HG02798 (cell line): ENCODE data around the gene CYB5R2.

Source experiments
- ATAC-seq: cut with Tn5 transposase; IDR thresholded peaks from one replicate; pipeline ENCODE4 v1.9.1; 2021; ENCODE audit warnings: mild to moderate bottlenecking; ENCODE audit not compliant: unreplicated experiment, poor library complexity

CYB5R2 gene

DNA sequence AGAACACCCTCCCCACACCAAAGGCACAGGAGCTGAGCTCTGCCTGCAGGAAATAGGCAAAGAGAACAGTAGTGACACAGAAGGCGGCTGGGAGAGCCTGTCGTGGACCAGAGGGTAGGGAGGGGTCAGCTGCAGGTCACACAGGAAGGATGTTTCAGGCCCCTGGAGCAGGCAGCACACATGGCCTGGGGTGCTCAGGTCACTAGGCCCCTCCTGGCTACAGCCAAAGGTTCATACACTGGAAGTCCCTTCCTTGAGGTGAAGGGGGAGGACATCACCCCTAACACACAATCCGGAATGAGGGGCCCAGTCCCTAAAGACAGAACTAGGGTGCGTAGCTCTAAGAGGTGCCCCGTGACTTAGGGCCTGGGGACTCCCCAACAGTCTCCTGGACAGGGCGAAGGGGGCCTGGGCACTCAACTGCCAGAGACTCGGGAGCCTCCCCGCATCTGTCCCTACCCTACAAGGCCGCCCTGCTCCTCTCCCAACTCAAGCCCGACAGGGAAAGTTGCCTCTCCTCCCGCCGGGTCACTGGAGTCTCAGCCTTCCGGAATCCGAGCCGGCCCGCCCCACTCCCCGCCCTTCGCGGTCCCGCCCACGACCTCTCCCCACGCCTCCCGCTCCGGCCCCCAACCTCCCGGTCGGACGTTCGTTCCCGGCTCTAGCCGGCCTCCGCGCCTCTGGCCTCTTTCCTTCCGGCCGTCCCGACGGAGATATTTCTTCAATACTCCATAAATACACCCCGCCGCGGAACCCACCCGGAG is at the start of gene CYB5R2:
Gene CYB5R2, minus strand, starts transcription at position 541 of the 764 bp plus-strand sequence. CDS start 675 bp downstream, outside the sequence.
- peak; percentile 57 for ATAC-seq

- no peak for ATAC-seq
Observed at GRCh38 chr11:7714786-7715185, 41.5 kb upstream of the CYB5R2 start.

GRCh38 chr11:7706377-7706776 is 33.1 kb upstream of the CYB5R2 start, which contains the start of gene OVCH2:
TSS of gene OVCH2 (minus strand) at chr11:7706477. CDS start at chr11:7706394, 83 bp downstream.
- no peak for ATAC-seq

DNA sequence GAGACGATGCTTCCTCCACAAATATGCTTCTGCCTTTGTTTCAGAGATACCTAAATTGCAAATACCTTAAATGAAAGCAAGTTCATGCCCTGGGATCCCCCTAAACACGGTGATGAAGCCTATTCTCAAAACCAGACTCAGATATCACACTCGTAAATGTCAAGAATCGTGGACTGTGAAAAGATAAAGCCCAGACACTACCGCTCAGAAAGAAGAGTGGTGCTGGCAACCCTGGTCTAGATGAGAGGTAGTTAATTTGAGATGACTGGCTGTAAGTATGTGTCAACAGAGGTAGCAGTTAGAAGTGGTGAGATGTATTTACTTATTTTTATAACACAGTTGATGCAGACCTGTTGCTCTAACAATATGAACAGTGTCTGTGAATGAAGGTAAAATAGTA is 30.4 kb upstream of the CYB5R2 start:
- no peak for ATAC-seq

- no peak for ATAC-seq
Observed at GRCh38 chr11:7696424-7696823, 23.1 kb upstream of the CYB5R2 start.

GRCh38 chr11:7694235-7694634 is 20.9 kb upstream of the CYB5R2 start:
- ATAC-seq: no peak

DNA sequence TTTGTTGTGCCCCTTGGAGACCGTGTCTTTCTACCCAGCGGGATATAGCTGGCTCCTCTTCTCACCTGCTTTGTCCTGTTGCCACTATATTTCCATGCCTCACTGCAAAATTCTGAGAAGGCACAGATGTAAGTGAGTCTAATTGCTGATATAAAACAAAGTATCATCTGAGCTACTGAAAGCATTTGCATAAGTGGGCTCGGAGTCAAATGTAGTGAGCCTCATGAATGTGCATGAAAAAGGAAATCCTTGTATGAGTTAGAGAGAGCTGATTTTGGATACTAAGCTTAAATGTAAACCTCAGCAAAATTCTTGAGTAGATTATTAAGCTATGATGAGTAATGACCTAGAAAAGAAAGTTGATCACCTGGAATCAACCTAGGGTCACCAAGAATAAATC is 19.1 kb upstream of the CYB5R2 start:
- ATAC-seq: no peak

DNA sequence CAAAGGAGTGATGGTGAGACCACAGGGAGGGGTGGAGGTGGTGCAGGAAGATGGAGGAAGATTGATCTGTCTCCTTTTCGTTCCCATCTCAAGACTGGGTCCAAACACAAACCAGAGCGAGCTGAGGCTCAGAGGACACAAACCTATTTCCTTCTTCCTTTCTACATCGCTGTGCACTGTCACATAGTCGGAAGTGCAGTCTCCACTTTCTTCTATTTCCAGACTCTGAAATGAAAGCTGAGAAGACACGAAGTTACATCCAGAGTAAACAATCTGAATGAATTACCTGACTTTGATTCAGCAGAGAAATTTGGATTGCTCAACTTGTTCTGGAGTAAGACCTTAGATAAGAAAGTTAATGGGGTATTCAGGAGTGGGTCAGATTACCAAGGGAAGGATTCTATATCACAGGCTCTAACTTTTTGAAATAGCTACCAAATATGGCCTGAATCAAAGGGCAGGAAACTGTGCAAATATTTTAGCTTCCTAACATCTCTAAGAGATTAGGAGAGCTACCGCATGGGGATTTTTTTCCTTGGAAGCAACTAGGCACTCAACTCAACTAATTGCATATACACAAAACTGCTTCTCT is 18.6 kb upstream of the CYB5R2 start:
- no peak for ATAC-seq

DNA sequence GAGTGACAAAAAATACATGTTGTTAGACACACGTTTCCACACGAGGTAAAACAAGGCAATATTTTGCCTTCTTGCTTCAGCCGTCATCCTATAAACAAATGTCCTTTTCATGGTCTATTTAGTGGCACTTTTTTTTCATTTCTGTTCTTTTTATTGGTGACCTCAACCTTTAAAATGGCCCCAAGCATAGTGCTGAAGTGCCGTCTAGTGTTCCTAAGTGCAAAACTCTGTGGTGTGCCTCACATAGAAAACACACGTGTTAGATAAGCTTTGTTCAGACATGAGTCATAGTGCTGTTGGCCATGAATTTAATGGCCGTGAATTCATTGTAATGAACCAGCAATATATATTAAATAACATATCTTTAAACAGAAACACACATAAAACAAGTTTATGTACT is 17.3 kb upstream of the CYB5R2 start:
- no peak for ATAC-seq

DNA sequence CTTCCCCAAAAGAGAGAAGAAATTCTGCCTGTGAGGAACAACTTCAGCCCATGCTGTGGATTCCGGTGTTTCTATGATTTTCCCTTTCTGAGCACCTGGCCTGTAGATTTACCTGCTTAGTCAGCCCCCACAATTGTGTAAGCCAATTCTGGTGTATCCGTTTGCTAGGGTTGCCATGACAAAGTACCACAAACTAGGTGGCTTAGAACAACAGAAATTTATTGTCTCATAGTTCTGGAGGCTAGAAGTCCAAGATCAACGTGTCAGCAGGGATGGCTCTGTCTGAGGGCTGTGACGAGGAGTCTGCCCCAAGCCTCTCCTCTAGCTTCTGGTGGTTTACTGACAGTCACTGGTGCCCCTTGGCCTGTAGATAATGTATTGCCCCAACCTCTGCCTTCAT is 15.9 kb upstream of the CYB5R2 start:
- no peak for ATAC-seq

- ATAC-seq: peak; percentile 58
Observed at GRCh38 chr11:7688238-7688826, 15.0 kb upstream of the CYB5R2 start.

- ATAC-seq: no peak
Observed at GRCh38 chr11:7687386-7687785, 14.1 kb upstream of the CYB5R2 start.

- ATAC-seq: no peak
Observed at GRCh38 chr11:7686761-7687160, 13.5 kb upstream of the CYB5R2 start.

- no peak for ATAC-seq
Observed at GRCh38 chr11:7683571-7683970, 10.3 kb upstream of the CYB5R2 start.

DNA sequence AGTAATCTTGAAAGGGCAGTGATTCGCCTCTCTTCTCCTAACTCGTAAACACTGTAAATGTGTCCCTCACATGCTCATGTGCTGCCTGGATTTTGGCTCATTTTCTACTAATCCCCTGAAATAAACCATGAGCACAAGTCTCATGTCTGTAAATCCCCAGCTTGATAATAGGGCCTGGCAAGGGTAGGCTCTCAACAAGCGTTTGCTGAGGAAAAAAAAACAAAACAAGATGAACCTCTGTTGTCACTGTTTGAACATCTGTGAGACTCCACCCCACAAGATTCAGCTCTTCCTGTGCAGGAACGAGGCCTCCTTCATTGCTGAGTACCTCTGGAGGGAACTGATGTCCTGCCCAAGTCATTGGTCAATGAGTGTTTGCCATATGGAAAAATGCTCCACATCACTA is 4.5 kb upstream of the CYB5R2 start:
- ATAC-seq: no peak

- ATAC-seq: no peak
Observed at GRCh38 chr11:7677071-7677470, 3.8 kb upstream of the CYB5R2 start.

- ATAC-seq: no peak
Observed at GRCh38 chr11:7675631-7676030, 2.3 kb upstream of the CYB5R2 start.

DNA sequence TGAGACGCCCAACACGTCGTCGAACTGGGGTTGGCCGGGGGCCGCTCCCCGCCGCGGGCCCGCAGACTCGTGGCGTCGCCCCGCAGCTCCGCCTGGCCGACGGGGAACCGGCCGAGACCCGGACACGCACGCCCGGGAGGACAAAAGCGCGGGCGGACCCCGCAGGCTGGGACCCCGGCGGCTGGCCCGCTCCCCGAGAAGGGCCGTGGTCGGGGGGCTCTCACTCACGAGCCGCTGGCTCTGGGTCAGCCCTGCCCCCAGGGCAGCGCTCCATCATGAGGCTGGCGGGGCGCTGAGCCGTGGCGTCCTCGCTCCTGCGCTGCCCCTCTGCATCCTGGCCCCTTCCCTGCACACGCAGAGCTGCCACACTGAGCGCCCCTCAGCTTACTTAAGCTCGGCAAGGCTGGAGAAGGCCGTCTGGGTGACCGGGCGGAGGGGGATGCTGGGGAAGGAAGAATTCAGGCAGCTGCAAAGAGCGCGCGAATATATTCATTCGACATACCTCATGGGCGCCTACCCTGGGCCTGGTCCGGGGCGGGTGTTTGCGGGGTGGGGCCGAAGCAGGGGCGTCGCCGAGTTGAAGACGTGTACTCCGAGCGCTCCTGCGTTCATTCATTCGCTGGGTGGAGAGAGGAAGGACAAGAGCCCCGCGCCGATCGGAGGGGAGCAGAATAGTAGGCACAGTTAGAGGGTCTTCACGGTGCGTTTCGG is 579 bp upstream of the CYB5R2 start:
- peak; percentile 20 for ATAC-seq

- no peak for ATAC-seq
Observed at GRCh38 chr11:7672276-7672959, 882 bp downstream of the CYB5R2 start.
